GM18511 (cell line): ENCODE data around the gene MAP7D3.
"Not testable (repeated sequence)": the region's sequence is repeated elsewhere in the genome, so short reads cannot be mapped to it uniquely, and the experiment has no call there.

Source experiments
- ATAC-seq: cut with Tn5 transposase; IDR thresholded peaks from one replicate; pipeline ENCODE4 v1.9.1; 2021; ENCODE audit warnings: mild to moderate bottlenecking, moderate library complexity; ENCODE audit not compliant: unreplicated experiment

The MAP7D3 gene

DNA sequence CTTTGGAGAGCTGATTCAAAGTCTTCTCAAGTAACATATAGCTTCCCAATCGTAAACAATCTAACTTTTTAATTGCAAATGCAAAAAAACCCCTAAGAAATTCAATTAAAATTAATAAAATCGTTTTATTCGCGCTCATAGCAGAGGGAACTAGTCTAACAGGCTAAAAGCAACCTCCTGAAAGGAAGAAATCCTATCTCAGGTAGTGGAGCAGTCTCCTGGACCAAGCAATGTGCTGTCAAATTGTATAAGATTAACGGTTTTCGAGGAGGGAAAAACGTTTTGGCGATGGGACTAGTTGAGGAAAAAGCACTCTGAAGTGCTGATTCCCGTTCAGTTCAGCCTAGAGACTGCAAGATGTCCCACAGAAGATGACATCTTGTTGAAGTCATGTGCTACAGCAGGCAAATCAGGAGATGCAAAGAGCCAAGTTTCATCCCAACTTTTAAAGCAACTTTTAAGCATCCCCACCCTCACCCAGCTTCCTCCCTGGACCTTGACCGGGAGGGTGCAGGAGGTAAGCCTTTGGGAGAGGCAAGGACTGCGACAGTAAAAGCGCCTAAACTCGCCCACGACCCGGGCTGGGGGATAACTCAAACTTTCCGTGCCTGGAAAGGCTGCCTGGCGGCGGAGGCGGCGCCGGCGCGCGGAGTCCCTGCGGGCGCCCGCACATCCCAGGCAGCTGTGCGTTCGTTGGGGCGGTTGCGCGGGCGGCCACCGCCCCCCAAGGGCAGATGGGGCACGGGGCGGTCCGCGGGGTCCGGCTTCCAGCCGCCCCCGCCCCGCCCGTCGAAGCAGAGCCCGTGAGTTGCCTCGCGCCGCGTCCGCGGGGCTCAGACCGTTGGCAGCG, 784 bp downstream of the MAP7D3 start:
- peak; percentile 41 for ATAC-seq

DNA sequence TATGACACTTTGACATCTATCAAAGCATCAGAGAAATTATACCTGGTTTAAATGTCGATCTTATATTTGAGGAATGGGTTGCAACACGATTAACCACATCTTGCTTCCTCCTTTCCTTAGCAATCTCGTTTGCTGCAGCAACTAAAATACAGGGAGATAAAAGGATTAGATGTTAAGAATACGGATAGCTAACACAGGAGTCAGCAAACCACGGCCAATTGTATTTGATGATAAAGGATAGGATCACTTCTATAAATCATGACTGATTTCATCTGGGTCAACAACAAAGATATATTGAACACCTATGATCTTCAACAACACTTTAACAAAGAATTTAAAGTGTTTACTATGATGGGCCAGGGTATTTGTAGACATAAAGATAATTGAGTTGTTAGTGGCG, 5.0 kb downstream of the MAP7D3 start:
- ATAC-seq = no peak

- not testable (repeated sequence) for ATAC-seq
These were observed 13.4 kb downstream of the MAP7D3 start for GRCh38 chrX:136237849-136238248.

- no peak for ATAC-seq
These were observed 14.1 kb downstream of the MAP7D3 start for GRCh38 chrX:136237074-136237473.

- peak; percentile 68 for ATAC-seq
These were observed 22.4 kb downstream of the MAP7D3 start for GRCh38 chrX:136228839-136229207.

DNA sequence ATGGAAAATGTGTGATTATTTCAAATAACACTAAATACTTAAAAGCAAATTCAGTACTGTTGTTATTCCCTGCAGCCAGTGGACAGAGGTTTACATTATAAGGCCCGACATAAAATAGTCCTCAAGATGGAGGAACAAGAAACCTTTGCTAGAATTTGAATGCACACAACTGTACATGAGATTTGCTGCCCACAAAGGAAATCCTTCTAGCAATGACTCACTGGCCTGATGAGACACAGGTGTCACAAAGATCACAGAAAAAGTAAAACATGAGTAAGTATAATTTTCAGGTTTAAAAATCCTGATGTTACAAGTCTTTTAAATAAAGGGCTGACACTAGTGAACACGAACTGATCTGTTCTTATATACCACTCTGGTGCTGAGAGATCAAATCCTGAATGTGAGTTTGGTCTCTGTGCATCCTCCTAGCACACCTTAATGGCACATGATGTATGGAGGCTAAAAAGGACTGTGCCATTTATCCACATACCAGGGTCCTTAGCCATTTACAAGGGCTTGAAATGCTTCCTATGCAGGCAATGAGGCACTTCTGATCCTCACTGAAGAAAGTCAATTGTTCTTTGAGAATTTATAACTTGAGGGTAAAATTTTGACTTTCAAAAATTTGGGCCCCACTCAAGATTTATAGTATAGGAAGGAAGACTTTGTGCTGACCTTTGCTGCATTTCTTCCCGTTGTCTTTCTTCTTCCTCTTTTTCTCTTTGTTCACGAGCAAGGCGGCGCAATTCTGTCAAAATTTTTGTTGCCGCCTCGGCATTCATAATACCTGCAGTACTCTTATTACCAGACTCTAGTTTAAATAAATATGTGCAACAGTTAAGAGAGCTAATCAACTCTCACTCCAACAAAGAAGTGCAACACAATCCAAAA, 23.0 kb downstream of the MAP7D3 start:
- peak; percentile 70 for ATAC-seq

GRCh38 chrX:136227074-136227473, 24.1 kb downstream of the MAP7D3 start:
- ATAC-seq = no peak

GRCh38 chrX:136221851-136222513, 29.2 kb downstream of the MAP7D3 start:
- ATAC-seq = no peak

GRCh38 chrX:136220951-136221350, 30.2 kb downstream of the MAP7D3 start:
- no peak for ATAC-seq

- no peak for ATAC-seq
These were observed 30.7 kb downstream of the MAP7D3 start for GRCh38 chrX:136220540-136220939.

DNA sequence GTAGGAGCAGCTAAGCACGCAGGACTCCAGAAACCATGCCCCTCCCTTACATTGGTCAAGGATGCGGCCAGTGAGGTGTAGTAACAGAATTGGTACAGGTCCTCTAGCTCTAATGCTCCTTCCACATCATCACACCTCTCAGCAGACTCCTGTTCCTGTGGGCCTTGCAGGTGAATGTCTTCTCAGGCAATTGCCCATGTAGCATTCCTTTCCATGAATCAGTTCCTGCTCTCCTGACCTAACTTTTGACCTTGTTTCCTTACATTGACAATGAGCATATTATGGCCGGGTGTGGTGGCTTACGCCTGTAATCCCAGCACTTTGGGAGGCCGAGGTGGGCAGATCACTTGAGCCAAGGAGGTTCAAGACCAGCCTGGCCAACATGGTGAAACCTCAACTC, 31.3 kb downstream of the MAP7D3 start:
- ATAC-seq = no peak

- ATAC-seq = no peak
These were observed 35.6 kb downstream of the MAP7D3 start for GRCh38 chrX:136215559-136215958.

DNA sequence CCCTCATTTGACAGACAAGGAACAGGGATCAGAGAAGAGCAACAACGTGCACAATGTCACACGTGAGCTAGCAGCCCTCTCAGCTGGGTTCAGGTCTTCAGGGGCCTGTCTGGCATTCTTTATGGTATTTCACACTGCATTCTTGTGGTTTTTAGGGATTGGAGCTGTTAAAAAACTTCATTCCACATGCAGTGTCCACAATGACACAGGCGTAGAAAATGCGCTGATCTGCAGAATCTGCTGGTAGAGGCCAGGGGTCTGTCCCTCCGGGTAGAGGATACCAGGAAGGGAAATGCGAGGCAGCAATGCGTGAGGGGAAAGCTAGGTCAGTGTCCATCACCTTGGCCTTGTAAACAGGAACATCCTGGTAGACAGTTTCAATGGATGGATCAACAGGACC, 36.6 kb downstream of the MAP7D3 start:
- no peak for ATAC-seq

DNA sequence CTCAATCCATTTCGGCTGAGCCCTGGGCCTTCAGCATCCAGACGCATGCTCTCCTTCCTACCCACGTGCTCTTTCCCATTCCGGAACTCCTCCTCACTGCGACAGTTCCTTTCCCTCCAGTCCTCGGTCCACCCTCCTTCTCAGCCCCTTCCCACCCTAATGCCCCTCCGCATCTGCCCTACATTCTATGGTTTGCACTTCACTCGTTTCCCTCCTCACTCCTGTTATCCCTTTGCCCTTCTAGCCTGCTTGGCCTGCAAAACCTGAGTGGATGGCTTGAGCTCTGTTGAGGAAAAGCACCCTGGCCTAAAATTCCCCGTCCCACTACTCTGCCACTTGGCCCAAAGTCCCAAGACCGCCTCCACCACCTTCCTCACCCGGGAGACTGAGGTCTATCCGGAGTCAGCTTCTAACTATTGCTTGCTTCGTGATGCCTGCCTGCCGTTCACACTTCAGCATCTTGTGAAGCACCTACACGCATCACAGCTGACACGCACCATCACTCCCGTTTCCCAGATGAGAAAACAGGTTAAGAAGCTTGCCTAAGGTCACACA, 38.6 kb downstream of the MAP7D3 start:
- ATAC-seq = no peak

DNA sequence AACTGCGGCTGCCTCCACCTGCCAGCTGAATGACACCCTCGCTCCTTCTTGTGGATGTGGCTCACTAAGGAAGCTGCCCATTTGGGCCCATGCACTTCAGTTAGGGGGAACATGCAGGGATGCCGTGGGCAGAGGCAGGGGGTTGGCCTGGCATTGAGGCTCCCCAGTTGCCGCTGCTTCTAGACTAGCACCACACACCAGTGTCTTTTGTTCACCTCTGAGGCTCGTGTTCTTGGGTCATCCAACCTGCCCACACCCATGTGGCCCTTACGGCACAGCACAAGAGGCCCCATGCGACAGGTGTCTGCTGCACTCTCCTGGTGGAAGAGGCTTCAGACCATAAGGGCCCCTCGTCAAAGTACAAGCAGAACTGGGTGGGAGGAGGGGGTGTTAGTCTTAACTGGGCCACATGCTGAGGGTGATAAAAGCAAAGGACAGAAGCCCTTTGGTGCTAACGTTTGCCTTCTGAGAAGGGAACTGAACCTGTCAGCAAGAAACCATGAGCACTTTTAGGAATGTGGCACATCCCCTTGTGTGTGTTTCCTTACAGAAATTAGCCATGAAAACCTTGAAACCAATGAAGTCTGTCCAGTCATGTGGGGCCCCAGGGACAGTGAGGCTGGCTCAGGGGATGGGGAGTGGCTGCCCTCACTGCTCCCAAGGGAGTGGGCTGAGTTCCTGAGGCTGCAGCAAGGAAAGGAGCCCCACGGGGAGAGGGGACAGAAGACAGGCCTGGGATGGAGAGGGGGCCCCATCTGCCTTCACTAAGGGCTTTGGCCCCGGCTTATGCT, 39.2 kb downstream of the MAP7D3 start:
- no peak for ATAC-seq

GRCh38 chrX:136210806-136211205, 40.4 kb downstream of the MAP7D3 start:
- ATAC-seq = no peak

GRCh38 chrX:136210243-136210642, 41.0 kb downstream of the MAP7D3 start:
- no peak for ATAC-seq

DNA sequence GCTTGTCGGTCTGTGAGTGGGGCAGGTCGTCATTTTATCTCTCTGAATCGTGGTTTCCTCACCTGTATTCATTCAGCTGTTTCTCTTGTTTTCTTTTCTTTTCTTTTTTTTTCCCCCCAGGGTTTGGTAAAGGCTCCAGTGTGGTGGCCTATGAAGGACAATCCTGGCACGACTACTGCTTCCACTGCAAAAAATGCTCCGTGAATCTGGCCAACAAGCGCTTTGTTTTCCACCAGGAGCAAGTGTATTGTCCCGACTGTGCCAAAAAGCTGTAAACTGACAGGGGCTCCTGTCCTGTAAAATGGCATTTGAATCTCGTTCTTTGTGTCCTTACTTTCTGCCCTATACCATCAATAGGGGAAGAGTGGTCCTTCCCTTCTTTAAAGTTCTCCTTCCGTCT, 41.4 kb downstream of the MAP7D3 start:
- no peak for ATAC-seq

DNA sequence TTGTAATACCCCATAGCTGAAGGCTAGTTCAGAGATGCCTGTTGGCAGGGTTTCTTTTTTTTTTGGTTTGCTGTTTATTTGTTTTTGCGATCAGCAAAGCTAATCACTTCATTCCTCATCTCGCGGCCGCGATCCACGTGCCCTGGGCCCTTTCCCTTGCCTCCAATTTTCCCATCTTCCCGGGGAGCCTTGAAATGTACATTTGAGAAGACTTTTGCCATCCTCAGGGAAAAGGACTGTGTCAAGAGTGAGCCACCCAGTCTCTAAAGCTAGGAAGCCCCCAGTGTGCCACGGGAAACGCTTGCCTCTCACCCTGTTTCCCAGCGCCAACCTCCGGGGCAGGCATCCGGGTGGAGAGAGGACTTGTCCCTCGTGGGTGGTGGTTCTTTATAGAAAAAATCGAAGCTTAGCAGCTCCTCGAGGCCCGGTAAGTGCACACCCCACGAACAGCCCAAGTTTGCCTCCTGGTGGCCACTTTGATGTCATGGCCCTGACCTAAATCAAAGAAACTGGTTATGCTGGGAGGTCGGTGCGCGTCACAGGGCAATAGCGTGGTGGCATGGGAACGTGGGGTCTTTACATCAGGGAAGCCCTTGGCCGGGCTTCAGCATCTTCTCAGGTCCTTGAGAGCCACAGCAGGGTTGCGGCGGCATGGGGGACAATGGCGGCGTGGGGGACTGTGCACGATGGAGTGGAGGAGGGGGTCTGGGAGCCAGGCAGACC, 42.0 kb downstream of the MAP7D3 start:
- no peak for ATAC-seq

- no peak for ATAC-seq
These were observed 43.7 kb downstream of the MAP7D3 start for GRCh38 chrX:136207546-136207945.
